ENCODE measurements around the gene CAMTA1.
"Not testable (repeated sequence)": the region's sequence is repeated elsewhere in the genome, so short reads cannot be mapped to it uniquely, and the experiment has no call there.

CAMTA1 gene

GRCh38 chr1:7313826-7314225, 528.6 kb downstream of the CAMTA1 start:
- no peak for DNase-seq (ENCODE audit: low read depth)

DNA sequence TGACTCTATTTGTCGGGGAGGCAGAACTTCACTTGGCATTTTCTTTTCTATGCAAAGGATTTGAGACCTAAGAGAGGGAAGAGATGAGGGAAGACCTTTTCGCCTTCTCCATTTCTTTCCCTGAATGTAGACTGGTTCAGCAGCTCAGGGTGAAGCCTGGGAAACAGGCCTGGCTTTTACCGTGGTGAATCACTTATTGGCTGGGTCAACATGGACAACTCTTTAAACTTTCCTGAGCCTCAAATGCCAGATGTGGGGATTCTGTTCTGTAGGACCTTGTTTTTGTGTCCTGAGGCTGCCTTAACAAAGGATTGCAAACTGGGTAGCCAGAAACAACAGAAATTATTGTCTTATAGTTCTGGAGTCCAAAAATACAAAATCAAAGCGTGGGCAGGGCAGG, 530.1 kb downstream of the CAMTA1 start:
- DNase-seq (ENCODE audit: low read depth), result no peak

DNA sequence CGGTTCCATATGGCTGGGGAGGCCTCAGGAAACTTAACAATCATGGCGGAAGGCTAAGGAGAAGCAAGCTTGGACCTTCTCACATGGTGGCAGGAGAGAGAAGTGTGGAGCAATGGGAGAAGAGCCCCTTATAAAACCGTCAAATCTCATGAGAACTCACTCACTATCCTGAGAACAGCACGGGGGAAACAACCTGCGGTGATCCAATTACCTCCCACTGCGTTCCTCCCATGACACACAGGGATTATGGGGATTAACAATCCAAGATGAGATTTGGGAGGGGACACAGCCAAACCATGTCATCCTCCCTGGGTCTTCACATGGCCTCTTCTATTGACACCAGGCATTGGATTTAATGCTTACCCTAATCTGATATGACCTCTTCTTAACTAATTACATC, 530.7 kb downstream of the CAMTA1 start:
- DNase-seq (ENCODE audit: low read depth), result no peak

- no peak for DNase-seq (ENCODE audit: low read depth)
Observed at GRCh38 chr1:7317888-7318287, 532.6 kb downstream of the CAMTA1 start.

- no peak for DNase-seq (ENCODE audit: low read depth)
Observed at GRCh38 chr1:7319196-7319595, 533.9 kb downstream of the CAMTA1 start.

DNA sequence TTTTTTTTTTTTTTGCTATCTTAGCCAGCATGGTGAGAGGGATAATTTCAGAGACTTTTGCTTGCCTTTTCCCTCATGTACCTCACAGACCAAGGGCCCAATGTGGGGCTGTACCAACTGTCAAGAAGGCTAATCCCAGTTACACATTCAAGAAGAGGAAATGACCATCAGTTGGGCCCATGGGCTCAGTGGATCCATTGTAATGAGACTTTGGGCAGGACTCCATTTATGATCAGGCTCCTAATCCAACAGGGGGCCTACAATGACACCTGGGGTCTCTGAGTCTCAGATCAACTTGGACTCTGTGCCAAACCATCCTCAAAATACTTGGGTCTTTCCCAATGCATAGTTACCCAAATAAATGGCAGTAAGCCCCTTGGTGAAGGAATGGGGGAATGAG, 535.4 kb downstream of the CAMTA1 start:
- DNase-seq (ENCODE audit: low read depth), result no peak

GRCh38 chr1:7322283-7322785, 537.1 kb downstream of the CAMTA1 start:
- no peak for DNase-seq (ENCODE audit: low read depth)

DNA sequence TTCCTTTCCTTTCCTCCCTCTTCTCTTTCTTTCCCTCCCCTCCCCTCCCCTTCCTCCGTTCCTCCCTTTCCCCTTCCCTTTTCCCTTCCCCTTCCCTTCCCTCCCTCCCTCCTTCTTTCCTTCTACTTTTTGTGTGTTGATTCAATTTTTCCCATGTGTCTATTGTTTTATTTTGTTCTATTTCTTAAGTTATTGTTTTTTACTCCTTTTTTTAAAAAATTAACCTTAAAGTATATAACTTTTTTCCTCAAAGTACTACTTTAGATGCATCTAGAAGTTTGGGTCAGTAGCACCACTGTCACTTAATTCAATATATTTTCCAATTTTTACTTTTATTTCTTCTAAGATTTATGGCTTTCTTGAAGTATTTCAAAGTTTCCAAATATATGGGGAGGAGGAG, 537.7 kb downstream of the CAMTA1 start:
- DNase-seq (ENCODE audit: low read depth), result no peak

GRCh38 chr1:7325254-7325653, 540.0 kb downstream of the CAMTA1 start:
- no peak for DNase-seq (ENCODE audit: low read depth)

DNA sequence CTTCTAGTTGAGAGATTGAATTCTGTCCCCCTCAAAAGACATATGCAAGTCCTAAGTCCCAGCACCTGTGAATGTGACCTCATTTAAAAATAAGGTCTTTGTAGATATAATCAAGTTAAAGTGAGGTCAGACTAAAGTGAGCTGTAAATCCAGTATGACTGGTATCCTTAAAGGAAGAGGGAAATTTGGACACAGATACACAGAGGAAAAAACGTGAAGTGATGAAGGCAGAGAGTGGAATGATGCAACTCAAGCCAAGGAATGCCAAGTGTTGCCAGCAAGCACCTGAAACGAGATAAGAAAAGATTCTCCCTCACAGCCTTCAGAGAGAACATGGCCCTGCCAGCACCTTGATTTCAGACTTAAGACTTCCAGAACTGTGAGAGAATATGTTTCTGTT, 541.1 kb downstream of the CAMTA1 start:
- DNase-seq (ENCODE audit: low read depth), result no peak

- DNase-seq (ENCODE audit: low read depth), result no peak
Observed at GRCh38 chr1:7327849-7328248, 542.6 kb downstream of the CAMTA1 start.

DNA sequence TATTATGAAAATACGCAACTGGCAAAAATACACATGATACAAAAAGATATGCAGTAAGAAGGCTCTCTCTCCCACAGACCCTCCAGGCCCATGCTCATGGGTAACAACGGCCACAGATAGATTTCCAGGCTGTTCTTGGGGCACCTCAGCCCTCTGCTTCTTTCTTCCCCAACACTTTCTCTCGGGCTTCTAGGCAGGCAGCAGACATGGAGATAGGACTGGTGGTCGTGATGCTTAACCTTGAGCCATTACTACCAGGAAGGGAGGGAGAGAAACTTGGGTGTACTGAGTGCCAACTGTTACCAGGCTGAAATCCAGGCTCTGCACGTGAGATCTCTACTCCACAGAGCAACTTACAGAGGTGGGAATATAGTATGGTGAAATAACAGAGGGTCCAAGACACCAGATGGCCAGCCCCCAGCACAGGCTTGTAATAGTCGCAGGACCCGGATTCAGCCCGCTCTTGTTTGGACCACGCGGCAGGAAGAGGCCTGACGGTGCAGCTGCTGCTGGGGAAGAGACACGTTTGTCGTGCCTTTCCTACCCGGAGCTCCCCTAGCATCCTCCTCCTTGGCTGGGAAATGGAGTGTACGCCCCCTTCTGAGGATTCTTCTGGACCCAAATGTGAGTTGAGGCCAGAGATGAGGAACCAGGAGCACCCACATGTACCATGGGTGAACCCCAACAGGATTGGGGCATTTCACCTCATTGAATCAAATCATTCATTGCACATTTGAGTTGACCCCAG, 544.8 kb downstream of the CAMTA1 start:
- no peak for DNase-seq (ENCODE audit: low read depth)

DNA sequence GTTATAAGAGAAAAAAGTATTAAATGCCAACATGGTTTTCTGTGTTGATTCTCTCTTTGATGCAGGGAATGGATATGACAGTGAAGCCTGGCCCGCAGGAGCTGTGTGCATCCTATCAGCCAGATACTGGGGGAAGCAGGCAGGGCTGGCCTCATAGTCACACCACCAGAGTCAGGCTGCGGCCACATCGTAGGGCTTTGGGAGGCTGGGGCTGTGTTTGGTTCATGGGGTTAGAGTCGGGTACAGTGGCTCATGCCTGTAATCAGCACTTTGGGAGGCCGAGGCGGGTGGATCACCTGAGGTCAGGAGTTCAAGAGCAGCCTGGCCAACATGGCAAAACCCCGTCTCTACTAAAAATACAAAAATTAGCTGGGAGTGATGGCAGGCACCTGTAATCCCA, 545.5 kb downstream of the CAMTA1 start:
- DNase-seq (ENCODE audit: low read depth), result not testable (repeated sequence)

DNA sequence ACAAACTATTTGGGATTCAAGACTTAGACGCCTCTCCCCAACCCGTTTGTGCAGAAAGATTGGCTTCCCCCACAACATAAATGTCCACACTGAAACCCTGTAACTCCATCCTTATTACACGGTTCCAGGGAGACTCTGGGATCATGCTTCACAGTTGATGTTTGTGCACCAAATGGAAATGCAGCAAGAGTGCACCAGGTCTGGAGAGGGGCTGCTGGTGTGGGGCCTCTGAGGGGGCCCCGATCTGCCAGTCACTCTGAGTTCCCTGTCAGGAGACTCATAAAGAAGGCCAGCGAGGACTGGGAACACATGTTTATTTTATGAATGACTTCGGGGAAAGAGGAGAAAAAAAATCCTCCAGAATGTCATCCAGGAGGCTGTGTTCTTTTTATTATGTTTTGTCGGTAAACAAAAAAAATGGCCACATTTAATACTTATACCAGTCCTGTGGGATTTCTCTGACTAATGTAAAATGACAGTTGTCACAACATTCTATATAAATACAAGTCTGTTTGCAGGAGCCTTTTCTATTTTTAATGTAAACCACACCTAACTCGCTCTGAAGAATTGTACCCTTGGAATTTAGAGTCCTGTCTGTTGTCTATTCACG, 546.8 kb downstream of the CAMTA1 start:
- no peak for DNase-seq (ENCODE audit: low read depth)

DNA sequence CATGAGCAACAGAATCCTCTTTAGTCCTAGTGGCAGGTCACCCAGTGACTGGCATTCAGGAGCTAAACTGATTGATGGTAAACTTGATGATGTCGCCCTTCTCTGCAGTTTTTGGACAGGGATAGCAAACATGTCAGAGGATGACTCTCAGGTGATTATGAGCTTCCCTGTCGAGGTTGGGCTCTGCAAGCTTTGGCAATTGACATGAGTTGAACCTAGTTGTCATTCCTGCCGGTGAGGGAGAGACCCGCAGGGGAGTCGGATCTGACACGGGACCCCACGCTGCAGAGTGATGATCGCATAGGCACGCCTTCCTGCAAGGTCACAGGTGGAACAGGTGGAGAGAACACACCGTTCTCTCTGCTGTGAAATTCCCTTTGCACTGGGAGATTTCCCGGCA, 547.8 kb downstream of the CAMTA1 start:
- DNase-seq (ENCODE audit: low read depth), result no peak

- DNase-seq (ENCODE audit: low read depth), result no peak
Observed at GRCh38 chr1:7333620-7334019, 548.4 kb downstream of the CAMTA1 start.

- DNase-seq (ENCODE audit: low read depth), result no peak
Observed at GRCh38 chr1:7334475-7335035, 549.3 kb downstream of the CAMTA1 start.

- DNase-seq (ENCODE audit: low read depth), result no peak
Observed at GRCh38 chr1:7335224-7335879, 550.1 kb downstream of the CAMTA1 start.

GRCh38 chr1:7338439-7338838, 553.2 kb downstream of the CAMTA1 start:
- no peak for DNase-seq (ENCODE audit: low read depth)

DNA sequence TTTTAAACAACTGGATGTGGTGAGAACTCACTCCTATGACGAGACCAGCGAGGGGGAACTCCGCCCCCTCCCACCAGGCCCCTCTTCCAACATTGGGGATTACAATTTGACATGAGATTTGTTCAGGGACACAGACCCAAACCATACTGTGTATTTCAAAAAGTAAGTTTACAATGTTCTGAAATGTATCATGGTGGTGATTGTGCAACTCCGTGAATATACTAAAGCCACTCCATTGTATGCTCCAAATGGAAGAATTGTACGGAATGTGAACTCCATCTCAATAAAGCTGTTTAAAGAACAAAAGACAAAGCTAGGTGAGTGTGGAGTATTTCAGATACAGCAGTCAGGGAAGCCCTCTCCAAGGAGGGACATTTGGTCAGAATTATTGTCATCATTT, 553.8 kb downstream of the CAMTA1 start:
- DNase-seq (ENCODE audit: low read depth), result no peak

GRCh38 chr1:7339953-7340352, 554.7 kb downstream of the CAMTA1 start:
- no peak for DNase-seq (ENCODE audit: low read depth)

- DNase-seq (ENCODE audit: low read depth), result no peak
Observed at GRCh38 chr1:7341145-7341905, 556.1 kb downstream of the CAMTA1 start.
